DND-41 (cell line): ENCODE results near the gene MYLK4.

Experiments used
- CTCF ChIP-seq: IDR thresholded peaks from 2 replicates; pipeline ENCODE4 v1.5.1; 2012; ENCODE audit warnings: borderline replicate concordance, low read length, moderate library complexity, mild to moderate bottlenecking; ENCODE audit not compliant: poor library complexity, severe bottlenecking; ENCODE audit errors: extremely low read depth
- EZH2 ChIP-seq: IDR thresholded peaks from 3 replicates; pipeline ENCODE4 v1.6.1; 2012; ENCODE audit warnings: borderline replicate concordance, low read depth, mild to moderate bottlenecking, moderate library complexity, low read length, inconsistent platforms; ENCODE audit not compliant: severe bottlenecking

- TF ChIP-seq CTCF (no peak), EZH2 (no peak)
Observed at GRCh38 chr6:2646346-2646745, 104.4 kb downstream of the MYLK4 start.
